ENCODE results near the gene ELK3.

The ELK3 gene

DNA sequence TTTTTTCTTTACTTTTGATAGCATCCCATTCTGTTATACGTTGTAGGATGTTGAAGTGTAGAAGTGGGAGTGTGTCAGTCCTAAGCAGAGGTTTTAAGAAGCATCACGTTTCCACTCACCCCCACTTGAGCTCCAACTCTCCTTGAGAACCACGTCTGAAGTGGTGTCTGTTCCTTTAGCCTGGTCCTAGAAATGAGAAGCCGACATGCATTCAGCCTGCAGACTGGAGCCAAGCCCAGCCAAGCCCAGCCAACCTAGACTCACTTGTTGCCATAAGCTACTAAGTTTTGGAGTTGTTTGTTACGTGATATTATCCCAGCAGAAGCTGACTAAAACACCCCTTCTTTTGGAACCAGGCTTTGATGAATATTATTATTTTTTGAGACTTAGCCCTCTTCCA lies 4.4 kb upstream of the ELK3 start:
- no peak for DNase-seq (ENCODE audit: low spot score)

DNA sequence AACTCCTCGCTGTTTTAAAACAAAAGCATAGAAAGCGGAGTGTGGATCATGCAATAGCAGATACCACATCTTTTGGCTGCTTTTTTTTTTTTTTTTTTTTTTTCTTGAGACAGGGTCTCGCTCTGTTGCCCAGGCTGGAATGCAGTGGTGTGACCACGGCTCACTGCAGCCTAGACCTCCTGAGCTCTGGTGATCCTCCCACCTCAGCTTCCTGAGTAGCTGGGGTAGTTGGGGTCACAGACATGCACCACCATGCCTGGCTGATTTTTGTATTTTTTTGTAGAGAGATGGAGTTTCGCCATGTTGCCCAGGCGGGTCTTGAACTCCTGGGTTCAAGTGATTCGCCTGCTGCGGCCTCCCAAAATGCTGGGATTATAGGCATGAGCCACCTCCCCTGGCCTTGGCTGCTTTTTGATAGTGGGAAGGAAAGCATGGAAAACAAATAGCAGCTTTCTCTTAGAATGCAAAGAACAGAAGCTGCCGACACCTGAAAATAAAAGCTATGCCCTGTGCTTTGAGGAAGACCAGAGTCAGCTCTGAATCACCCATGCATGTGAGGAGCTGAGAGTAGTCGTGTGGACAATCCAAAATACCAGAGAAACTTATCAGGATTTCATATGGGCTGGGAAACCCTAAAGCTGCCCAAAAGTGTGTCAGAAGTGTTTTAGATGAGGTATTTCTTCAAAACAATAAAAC lies 3.6 kb upstream of the ELK3 start:
- DNase-seq (ENCODE audit: low spot score), result peak; percentile 52

DNA sequence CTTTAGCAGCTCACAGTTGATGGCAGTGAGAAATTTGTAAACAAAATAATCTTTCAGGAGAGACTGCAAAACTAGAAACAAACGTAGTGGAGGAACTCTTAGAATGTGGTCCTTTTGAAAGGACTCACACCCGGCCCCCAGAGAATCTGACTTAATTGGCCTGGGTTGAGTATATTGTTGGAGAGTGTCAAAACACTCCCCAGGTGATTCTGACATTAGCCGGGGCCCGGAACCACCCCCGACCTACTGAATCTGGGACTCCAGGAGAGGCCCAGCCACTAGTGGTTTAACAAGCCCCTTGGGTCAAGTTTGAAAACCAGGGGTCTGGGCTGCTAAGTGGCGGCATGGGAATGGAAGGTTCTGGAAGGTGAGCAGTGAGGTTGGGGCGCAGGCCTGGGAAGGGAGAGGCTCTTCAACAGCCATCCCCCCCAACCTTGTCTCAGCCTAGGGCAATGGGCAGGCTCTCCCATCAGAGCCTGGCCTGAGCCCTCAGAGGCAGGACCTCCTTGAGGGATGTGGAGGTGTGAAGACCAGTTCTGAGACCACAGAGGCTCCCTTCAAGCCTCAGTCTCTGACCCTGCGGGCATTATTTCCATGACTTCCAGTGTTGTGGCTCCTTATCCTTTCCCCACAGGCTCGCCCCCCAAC lies 1.1 kb upstream of the ELK3 start:
- no peak for DNase-seq (ENCODE audit: low spot score)

DNA sequence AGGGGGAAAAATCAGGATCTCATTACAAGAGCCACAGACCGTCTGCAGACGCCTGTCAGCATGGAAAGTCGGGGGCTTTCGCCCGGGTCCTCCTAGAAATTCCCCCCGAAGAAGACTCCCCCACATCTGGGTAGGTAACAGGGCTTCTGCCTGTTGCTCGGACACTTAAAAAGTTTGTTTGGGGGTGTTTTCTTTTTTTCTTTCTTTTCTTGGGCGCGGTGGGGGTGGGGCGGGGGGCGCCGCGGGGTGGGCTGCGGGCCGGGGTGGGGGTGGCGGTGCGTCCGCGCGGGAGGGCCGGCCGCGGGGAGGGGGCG lies 358 bp downstream of the ELK3 start:
- DNase-seq (ENCODE audit: low spot score), result no peak

DNA sequence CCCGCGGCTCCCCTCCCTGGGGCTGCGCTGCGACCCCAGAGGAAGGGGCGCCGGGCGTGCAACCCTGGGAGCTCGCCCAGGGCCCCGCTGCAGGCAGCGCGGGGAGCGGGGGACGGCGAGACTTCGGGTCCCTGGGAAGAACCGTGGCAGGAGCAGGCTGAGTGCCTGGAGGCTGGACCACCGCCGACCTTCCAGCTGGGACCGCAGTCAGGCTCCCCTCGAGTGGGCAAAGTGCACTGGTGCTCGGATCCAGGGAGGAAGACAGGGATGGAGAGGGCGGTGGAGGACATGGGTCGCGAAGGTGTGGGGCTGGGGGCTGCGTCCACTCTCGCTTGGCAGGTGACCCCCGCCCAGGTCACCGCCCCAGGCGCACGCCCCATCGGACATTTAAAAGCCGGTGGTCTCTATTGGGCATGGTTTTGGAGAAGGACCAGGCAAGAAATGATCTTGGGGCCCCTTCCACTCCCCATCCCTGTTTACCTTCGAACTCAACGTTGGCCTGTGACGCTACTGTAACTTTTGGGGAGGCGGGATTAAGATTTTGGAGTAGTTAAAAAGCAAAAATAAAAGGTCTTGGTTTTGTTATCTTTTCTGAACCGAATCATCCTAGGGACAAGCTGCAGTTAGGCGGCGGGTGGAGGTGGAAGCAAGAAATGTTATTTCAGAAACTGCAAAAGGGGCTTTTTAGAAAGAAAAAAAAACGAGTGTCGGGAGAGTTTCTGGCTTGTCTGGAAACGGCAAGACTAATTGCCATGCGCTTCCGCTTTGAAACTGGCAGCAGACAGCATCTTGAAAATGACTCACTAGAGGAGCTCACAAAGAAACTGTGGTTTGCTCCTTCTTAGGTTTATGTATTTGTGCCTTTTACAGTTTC lies 1.0 kb downstream of the ELK3 start:
- DNase-seq (ENCODE audit: low spot score), result peak; percentile 79

DNA sequence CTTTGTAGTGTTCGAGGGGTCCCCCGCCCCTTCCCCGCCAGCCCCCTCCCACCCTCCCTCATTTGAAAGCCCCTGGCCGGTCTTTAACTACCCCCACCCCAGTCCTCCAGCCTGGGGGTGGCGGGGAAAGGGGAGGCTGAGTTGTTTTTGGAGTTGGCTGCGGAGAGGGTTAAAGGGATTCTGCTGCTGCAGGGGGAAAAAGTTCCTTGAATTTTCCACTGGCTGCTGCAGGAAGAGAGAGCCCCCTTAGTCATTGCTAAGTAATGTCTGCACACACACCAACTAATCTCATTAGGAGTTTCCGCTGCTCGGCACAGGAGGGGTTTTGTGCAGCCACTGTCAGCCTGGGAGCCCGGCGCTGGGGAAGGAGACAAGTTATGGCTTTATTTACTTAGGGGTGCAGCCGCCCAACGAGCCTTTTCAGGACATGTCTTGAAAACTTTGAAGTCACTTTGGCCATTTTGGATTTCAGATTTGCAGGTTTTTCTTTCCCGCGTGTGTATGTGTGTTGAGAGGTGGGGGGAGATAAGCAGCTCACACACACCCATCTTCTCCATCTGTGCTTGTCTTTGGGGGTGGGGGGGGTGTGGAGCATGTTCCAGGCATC lies 1.8 kb downstream of the ELK3 start:
- DNase-seq (ENCODE audit: low spot score), result peak; percentile 56

DNA sequence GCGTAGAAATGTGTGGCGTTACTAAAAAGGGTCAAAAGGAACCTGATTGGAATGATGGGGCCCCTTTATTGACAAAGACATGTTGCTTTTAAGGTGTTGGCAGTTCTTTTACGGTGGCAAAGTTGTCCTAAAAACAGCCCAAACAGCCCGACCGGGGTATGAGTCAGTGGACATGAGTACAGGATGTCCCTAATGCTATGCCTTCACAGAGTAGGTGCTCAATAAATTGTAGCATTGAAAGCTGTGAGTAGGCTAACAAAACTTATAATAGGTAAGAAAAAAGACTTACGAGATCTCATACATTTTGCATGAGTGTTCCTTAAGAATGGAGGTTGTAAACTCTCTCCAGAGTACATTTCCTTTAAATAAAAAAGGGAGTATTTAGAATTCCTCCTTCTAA lies 2.6 kb downstream of the ELK3 start:
- DNase-seq (ENCODE audit: low spot score), result no peak

DNA sequence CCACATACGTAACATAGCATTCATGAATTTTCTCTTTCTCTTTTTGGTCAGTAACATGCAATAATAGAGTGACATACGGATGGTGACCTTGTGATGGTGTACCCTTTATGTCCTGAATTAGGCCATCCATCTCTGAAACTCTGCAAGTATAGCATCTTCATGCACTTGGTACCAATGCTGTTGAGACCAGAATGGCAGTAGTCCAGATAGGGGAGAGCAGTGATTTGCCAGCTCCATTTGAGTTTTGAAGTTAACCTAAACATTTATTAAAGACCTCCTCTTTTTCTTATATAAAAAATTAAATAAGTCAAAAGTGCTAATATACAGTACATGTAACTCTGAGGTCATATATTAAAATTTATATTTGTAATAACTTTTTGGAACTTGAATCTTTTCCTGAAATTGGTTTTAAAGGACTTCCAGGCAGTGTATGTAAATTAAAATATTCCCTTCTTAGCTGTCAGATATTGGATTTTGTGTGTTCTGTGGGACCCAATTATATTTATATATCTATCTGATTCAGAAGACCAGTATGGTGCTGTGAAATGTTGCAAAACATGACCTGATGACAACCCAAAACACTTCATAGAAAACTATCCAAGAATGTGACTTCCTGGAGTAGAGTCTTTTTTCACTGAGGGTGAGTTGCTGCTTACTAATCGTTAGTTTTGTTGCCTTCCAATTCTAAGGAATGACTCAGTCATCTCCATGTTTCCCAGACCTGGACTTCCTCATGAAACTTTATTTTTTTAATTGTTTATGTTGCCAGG lies 3.5 kb downstream of the ELK3 start:
- DNase-seq (ENCODE audit: low spot score), result peak; percentile 79

DNA sequence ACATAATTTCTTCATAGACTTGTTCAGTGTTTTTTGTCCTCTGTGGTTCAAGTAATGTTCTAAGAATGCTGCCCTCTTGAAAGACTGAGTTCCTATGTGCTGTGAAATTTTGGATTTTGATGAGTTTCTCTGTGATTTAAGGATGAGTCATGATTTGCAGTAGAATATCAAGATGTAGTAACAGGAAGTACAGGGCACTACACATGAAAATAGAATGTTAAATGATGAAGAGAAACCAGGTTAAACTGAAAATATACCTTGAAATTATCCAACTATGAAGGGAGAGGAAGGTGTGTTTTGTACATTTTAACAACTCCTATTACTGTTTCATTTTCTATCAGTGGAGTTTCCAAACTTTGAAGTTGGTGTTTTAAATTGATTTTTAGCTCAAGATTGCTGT lies 4.8 kb downstream of the ELK3 start:
- peak; percentile 67 for DNase-seq (ENCODE audit: low spot score)

DNA sequence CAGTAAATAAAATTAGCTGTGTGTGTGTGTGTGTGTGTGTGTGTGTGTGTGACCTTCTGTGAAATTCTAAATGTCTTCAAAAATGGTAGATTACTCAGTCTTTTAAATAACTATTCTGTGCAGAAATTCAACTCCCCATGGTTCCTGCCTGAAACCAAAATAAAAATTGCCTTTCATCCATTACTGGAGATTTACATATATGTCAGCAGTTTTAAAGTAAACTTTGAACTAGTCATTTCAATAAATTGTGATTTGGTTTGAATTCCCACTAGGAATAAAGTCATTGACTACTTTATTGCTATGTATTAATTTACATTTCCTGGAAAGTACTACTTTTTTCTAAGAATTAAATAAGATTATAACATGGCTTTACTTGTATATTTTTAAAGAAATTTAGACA lies 5.3 kb downstream of the ELK3 start:
- DNase-seq (ENCODE audit: low spot score), result no peak

DNA sequence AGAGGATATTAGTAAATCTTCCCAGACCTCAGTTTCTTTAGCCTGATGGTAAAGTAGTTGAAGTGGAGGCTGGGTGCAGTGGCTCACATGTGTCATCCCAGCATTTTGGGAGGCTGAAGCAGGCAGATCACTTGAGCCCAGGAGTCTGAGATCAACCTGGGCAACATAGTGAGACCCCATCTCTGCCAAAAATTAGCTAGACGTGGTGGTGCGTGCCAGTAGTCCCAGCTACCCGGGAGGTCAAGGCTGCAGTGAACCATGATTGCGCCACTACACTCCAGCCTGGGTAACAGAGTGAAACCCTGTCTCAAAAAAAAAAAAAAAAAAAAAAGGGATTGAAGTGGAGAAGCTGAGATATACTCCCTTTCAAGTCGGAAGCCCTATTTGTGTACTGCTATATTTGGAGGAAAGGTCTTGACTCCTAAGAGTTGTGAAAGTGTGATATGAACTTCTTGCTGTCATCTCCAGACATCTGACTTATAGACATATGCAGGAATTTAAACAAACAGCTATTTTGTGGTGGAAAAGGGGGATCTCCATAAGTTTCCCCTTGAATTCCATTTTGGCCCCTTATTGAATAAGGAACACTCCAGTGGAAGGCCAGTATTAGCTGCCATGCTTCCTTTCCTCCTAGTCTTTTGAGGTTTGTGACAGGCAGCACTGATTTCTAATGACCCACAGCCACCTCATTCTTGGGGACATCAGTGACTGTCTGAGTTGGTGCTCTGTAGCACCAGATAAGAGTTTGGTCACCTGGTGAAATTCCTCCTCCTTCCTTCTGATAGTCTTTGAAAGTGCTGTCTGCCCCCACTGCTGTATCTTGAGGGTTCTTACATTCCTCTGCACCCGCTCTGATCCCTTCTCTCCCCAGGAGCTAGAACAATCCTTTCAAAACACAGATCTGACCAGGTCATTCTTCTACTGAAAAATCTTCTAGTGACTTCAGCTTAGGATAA lies 7.4 kb downstream of the ELK3 start:
- DNase-seq (ENCODE audit: low spot score), result no peak

DNA sequence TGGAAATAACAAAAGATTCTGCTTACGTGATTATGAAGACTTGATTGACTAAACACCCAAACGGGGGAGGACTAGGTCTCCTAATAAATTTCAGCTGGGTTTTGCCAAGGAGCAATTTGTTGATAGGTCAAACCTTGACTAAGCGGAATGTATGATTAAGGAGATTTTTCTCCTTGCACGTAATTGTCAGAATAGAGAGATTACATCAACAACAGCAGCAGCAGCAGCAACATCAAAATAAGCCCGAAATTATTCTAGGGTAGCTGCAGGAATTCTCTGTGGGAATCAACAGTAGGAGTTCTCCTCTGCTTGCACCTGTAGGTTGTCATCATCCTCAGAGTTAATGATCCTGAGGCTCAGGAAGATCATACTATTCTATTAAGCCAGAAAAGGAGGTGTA lies 10.2 kb downstream of the ELK3 start:
- no peak for DNase-seq (ENCODE audit: low spot score)

DNA sequence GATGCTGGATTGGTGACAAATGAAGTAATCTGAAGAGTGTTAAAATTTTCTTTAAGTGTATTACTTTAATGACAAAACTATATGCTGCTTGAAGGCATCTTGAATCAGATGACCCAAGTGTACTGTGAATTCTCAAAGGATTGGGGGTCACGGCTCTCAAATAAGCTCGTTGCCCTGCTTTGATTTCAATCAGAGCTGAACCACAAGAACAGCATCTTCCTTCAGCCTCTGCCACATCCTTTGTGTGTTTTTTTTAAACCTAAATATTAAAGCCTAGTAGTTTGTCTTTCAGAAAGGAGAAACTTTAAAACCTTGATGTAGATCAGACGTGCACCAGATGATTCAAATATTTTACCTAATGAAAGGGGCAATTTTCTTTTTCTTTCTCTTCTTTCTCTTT lies 11.7 kb downstream of the ELK3 start:
- no peak for DNase-seq (ENCODE audit: low spot score)

DNA sequence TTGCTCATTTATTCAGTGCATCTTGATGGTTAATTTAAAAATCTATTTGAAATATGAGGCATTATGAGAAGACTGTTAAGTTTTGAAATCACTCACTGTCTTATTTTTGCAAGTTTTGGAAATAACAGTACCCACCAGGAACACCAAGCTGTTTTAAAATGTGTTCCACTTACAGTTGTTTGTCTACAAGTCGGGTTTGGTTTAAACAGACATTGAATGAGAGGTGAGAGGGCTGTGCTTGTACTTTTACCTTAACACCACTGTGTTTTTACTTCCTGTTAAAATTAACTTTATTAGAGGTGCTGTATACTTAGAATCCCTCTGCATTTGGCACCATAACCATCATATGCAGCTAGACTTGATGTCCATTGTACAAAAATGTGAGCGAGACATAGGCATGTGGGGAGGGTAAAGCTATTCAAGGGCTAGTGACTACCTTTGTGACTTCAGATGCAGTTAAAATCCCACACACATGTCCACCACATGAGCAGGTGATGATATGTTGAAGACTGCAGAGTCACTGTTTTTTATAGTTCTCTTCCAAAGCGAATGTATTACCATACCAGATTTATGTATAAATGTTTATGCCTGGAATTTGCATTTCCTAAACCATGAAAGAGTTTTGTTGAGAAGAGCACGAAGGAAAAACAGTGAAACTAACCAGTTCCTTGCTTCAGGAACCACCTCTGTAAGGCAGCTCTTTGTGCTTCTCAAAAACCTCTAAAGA lies 12.9 kb downstream of the ELK3 start:
- no peak for DNase-seq (ENCODE audit: low spot score)

DNA sequence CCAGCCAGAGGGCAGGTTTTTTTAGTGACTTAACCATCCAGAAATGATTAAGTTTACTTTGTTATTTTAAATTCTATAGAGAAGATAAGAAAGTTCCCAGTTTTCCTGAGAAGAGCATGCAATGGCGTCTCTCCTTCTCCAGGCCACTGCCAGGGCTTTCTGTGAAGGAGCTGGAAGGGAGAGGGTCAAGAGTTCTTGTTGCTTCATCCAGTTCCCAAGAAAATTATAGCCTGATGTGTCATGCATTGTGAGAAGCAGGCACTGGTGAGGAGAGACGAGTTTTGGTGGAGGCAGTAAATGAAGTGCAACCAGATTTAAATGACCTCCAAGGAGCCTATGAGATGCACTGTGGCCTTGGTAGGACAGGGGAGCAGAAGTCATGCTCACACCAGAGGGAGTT lies 14.2 kb downstream of the ELK3 start:
- DNase-seq (ENCODE audit: low spot score), result peak; percentile 49

DNA sequence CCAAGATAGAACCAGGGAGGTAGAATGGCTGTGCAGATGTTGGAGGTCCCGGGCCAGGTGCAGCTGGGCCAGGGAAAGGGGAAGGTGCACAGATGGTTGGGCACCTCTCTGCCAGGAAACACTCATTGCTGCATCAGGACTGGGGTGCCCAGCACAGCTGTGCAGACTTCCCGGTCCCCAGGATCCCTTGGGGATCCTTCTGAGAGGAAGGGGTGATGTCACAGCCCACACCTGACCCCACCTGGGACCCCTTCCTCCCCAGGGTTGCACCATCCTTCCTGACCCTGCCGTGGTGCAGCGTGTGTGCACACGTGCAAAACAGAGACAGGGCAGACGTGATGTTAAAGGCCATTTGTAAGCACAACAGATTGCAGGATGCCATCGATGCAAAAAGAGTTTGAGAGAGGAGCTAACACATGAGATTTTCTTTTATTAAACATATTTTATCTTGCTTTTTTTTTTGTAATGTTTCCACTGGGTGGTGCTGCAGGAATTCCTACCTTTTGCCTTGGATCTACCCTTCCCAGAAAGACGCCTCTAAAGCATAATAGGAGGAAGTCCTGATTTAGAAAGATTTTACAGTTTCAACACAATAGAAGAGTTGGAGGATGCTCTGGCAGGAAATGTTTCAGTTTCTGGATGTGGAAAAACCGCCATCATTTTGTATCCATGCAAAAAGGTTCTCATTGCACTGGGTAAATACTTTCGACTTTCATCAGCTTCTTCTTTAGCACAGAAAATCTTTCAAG lies 14.8 kb downstream of the ELK3 start:
- no peak for DNase-seq (ENCODE audit: low spot score)

DNA sequence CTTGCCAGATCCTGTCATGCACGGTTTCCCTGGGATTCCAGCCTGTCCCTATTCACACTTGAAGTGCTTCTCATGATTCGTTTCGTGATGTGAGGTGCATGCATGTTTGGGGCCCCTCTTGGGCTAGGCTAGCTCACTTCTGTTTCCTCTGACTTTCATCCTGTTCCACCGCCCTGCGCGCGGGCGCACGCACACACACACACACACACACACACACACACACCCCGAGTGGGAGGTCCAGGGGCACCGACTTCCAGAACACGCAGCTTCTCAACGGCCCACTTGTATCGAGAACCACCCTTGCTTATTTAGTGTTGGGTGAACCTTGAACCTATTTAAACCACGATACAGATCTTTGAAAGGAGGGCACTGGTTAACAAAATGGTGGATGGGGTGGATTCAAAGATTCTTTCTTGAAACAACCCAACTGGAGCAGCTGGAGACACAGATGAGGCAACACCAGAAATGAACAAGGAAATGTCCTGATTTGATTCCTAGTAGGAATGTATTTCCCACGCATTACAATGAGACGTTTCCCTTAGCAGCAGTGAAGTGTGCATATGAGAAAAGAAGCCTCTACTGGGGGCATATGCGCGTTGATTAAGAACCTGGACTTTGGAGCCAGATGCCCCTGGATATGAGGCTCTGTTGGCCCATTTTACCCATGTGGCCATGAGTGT lies 16.3 kb downstream of the ELK3 start:
- no peak for DNase-seq (ENCODE audit: low spot score)

DNA sequence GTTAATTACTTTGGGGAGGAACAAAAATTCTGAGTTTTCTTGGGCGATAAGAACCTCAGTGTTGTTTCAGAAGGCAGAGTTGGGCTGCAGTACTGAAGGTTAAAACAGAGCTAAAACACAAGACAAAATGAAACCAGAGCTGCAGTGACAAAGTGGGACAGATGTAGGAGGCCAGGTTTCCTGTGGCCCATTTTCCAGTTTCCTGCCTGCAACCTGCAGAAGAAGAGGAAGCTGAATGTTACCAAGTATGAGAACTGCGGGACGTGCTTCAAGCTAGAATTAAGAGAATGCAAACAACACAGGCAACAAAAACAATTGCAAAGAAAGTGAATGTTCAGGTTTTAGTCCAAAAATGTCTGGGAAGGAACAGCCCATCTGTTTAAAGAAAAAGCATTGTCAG lies 17.8 kb downstream of the ELK3 start:
- DNase-seq (ENCODE audit: low spot score), result no peak

All from AG08396 (cell line).